Aorta (tissue), 5 donors: Measurements from ENCODE around the gene RIPK4. TPM values are rescaled to one million over a fixed set of nuclear protein-coding genes. Genes with fewer than 3 reads are reported as not detected.

Source experiments
- ATAC-seq: fragments of 200-7000 bp; cut with Tn5 transposase; one replicate; pipeline ENCODE4 v1.9.1; 2022; ENCODE audit warnings: moderate library complexity; ENCODE audit not compliant: low FRiP score
- DNase-seq, 2 donors: peaks; one replicate each; pipeline ENCODE4 v3.0.0-alpha.2; 2020
- H3K27ac ChIP-seq, 2 donors: one replicate each; pipeline ENCODE4 v1.5.1; 2013; ENCODE audit warnings: low read length in 2 of 2, mild to moderate bottlenecking in 2 of 2, moderate library complexity in 2 of 2, control low read depth in 1 of 2, inconsistent platforms in 1 of 2, low read depth in 1 of 2
- H3K27me3 ChIP-seq, 2 donors: one replicate each; pipeline ENCODE4 v1.6.1; 2013; ENCODE audit warnings: control low read depth in 1 of 2, low read length in 1 of 2, mild to moderate bottlenecking in 1 of 2, moderate library complexity in 1 of 2; ENCODE audit not compliant: insufficient read depth in 2 of 2, control insufficient read depth in 1 of 2
- H3K36me3 ChIP-seq, 2 donors: one replicate each; pipeline ENCODE4 v1.6.1; 2013; ENCODE audit warnings: control low read depth in 1 of 2, low read length in 1 of 2, mild to moderate bottlenecking in 1 of 2; ENCODE audit not compliant: insufficient read depth in 2 of 2, control insufficient read depth in 1 of 2
- H3K4me1 ChIP-seq, 2 donors: one replicate each; pipeline ENCODE4 v1.6.1; 2013; ENCODE audit warnings: low read length in 2 of 2, control low read depth in 1 of 2, mild to moderate bottlenecking in 1 of 2, moderate library complexity in 1 of 2; ENCODE audit not compliant: insufficient read depth in 2 of 2, control insufficient read depth in 1 of 2
- H3K4me3 ChIP-seq, 2 donors: one replicate each; pipeline ENCODE4 v1.5.1; 2013; ENCODE audit warnings: low read length in 2 of 2, control low read depth in 1 of 2, mild to moderate bottlenecking in 1 of 2
- H3K9me3 ChIP-seq: one replicate; pipeline ENCODE4 v1.6.1; 2013; ENCODE audit warnings: mild to moderate bottlenecking, low read length; ENCODE audit not compliant: control insufficient read depth
- whole genome bisulfite sequencing, 2 donors: extraction: QIAGEN DNeasy Blood & Tissue Kit; methylation state at CpG; one replicate each; pipeline ENCODE4 v1.1.7; 2013; 5-methylcytosine and 5-hydroxymethylcytosine counted together
- intact Hi-C, 2 donors: fragments of 100-400 bp; cut with DNase I; formaldehyde crosslinking; loops; one replicate each; pipeline versions ENCODE4 v1.14.2 to v1.15.0; 2022
- polyA plus RNA-seq, 2 donors: library from polyadenylated mRNA; stranded (reverse); fragments of 200-250 nt; gene quantifications; one replicate each; pipeline ENCODE4 v1.2.3, GENCODE V29; 2013
- total RNA-seq, 2 donors: library from RNA; stranded (reverse); fragmentation: NEBNext Ultra II Directional; extraction: Animal tissue kit (Norgen Biotek cat#: 25700); gene quantifications; one replicate each; pipeline ENCODE4 v1.2.1, GENCODE V29; 2021
- donor health status: healthy with polysubstance abuse.
- donor health status: Bipolar disorder and iron deficiency.
- donor health status: DM: no; HTN: no; CAD: no.
- donor health status: DM: no; HTN: no; CAD: no.
- donor health status: DM: yes; HTN: yes; CAD: no.

RIPK4 gene
- total and polyA plus RNA-seq, 4 donors, result 3.0 to 8.9 (median 5.5) TPM

DNA sequence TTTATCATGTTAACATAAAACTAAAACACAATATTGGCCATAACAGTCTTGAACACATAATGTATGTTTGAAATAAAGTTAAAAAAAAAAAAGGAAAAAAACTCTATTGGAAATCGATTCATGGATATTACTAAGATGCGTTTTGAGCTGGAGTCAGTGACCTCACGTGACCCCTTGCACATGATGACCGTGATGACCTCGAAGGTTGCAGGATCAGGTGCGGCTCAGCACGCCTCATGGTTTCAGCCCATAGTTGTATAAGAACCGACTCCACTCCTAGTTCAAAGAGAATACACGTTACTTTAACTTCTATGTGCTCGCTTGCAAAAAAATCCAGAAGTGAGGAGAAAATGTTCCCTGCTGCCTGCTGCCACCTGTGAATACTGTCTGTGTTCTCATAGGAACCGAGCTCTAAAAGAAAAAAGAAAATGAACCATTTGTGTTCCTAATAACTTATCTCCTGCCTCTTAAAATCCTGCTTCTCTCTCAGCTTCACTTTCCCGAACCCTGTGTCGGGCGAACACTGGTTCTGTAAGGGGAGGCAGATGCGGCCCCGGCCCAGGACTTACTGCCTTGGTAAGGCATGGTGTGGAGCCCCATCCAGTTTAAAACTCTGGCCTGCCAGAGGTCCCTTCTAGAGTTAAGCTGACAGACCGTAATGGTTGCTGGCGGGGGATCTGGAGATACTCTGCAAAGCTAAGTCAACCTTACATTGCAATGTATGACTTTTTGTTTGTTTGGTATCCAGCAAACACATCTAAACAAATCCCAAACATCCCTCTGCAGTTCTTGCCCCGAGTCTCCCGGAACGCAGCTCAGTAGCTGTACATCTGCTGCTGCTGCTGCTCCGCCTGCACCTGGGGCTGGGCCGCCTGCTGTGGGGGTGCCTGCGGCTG, 33.8 kb upstream of the RIPK4 start:
- Histone ChIP-seq H3K27ac (no peak overlapping the region), H3K4me1 (no peaks in the 10 kb centered on the region), H3K36me3 (peaks cover 0 to 1% of the 10 kb centered on the region in 2 donors), H3K27me3 (no peaks in the 10 kb centered on the region), H3K4me3 (no peak overlapping the region), H3K9me3 (no peaks in the 10 kb centered on the region)
- intact Hi-C loops, result loop anchor here in 1 of 2 donors (10.0 kb wide), 1 partner anchor 64 kb away; no protein-coding TSS in a partner anchor
- DNase-seq (peak in 1 of 2 donors; percentile 71), ATAC-seq (no peak)
- 90 to 91% methylated on average over 24 of the region's 24 CpGs for WGBS, 2 donors

DNA sequence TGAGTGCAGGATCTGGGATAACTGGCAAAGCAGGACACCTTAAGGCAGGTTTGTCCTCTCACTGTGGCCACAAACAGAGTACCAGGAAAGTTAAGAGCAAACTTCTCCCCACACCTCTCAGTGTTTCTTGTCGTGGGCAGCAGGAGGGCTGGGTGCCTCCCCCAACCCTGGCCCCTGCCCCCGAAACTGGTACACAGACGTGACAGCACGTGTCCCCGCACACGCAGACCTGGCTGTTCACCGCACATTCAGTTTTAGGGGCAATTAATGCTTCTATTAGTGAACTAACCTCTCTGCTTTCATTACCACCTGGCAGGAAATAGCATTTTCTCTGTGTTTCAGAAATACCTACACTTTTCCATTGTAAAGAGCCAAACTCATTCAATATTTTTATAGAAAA, 32.9 kb upstream of the RIPK4 start:
- Histone ChIP-seq H3K9me3 (no peaks in the 10 kb centered on the region), H3K27me3 (no peaks in the 10 kb centered on the region), H3K36me3 (peaks cover 0 to 1% of the 10 kb centered on the region in 2 donors), H3K4me3 (no peak overlapping the region), H3K27ac (no peak overlapping the region), H3K4me1 (no peaks in the 10 kb centered on the region)
- intact Hi-C loops, result loop anchor here in 1 of 2 donors (10.0 kb wide), 1 partner anchor 65 kb away; no protein-coding TSS in a partner anchor
- no peak for ATAC-seq
- peak in 1 of 2 donors; percentile 19 for DNase-seq
- WGBS, 2 donors, result 92 to 95% methylated on average over 7 of the region's 7 CpGs

DNA sequence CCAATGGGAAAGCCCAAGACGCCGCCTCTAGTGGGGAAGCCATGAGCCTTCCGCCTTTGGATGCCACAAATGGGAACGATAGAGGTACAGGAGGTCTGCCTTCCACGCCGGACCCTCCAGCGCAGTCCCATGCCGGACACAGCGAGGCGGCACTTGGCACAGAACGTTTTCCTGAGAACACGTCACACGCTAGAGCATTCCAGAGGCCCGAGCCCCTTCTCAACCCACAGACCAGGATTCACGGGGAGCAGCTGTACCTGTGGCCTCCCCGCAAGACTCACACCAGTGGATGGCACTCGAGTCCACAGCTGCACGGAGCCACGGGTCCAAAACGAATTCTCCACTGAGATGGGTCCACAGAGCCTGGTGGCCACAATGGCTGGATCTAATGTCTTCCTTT, 31.5 kb upstream of the RIPK4 start:
- Histone ChIP-seq H3K27me3 (no peaks in the 10 kb centered on the region), H3K9me3 (no peaks in the 10 kb centered on the region), H3K4me1 (no peaks in the 10 kb centered on the region), H3K27ac (no peak overlapping the region), H3K4me3 (no peak overlapping the region), H3K36me3 (peaks cover 0 to 1% of the 10 kb centered on the region in 2 donors)
- DNase-seq (peak in 1 of 2 donors; percentile 42), ATAC-seq (no peak)
- WGBS, 2 donors, result 90 to 94% methylated on average over 20 of the region's 20 CpGs
- intact Hi-C loops, result no loop called here

DNA sequence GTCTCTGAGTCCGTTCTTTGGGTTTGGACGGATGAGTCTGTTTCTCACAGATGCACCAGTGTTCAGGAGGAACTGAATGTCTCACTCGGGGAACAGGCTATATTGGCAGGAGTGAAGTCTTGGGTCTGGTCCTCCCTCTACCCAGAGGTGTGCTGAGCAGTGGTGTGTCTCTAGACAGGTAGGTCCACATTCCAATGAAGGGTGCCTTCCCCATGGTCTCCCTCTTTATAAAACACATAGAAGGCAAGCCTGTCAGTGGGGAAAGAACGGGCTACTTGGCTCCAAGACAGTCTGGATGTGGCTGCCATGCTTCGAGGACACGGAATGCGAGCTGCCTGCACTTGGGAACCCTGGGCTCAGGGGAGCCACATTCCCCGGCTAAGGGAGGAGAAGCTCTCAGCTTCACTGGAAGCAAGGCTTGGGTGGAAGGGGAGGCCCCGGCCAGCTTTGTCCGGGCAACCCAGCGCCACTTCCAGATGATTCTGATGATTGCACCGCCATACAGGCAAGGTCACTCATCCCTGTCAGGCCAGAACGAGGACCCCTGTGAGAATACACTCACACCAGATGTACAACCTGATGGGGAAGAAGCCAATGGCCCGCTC, 29.7 kb upstream of the RIPK4 start:
- DNase-seq (peak in 1 of 2 donors; percentile 60), ATAC-seq (no peak)
- Histone ChIP-seq H3K27me3 (no peaks in the 10 kb centered on the region), H3K4me3 (no peak overlapping the region), H3K4me1 (no peaks in the 10 kb centered on the region), H3K27ac (no peak overlapping the region), H3K9me3 (peaks cover 2% of the 10 kb centered on the region), H3K36me3 (peaks cover 0 to 1% of the 10 kb centered on the region in 2 donors)
- intact Hi-C loops, result no loop called here
- 93 to 94% methylated on average over 14 of the region's 14 CpGs for whole genome bisulfite sequencing, 2 donors

DNA sequence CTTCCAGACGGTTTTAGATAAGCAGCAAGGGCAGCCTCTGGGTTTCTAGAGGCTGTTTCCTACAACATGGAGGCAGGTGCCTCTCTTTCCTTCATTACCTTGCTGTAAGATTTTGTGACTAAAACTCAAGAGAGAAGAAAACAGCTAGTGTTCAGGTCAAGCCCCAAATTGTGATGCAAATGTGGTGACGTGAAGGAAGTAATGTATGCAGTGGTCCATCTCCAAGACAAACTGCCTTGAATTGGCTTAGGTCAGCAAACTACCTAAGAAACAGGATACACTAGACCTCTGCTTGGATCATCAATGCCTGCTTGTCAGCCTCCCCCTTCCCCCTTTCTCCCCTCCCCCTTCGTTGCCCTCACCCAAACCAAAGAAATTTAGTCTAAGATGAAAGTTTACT, 28.9 kb upstream of the RIPK4 start:
- no peak for DNase-seq
- Histone ChIP-seq H3K9me3 (peaks cover 2% of the 10 kb centered on the region), H3K4me1 (no peaks in the 10 kb centered on the region), H3K36me3 (no peaks in the 10 kb centered on the region), H3K27ac (no peak overlapping the region), H3K4me3 (no peak overlapping the region), H3K27me3 (no peaks in the 10 kb centered on the region)
- intact Hi-C loops, result no loop called here
- 64 to 67% methylated on average over 3 of the region's 3 CpGs for WGBS, 2 donors
- ATAC-seq, result no peak

DNA sequence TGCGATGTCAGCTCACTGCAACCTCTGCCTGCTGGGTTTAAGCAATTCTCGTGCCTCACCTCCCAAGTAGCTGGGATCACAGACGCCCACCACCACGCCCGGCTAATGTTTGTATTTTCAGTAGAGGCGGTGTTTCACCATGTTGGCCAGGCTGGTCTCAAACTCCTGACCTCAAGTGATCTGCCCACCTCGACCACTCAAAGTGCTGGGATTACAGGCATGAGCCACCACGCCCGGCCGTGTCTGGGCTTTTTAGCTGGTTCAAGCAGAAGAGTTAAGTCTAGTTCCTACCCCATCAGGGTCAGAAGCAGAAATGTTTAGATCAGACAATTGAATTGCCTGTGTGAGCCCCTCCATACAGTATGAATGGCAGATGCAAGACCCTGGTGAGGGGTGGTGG, 27.7 kb upstream of the RIPK4 start:
- no peak overlapping the region for H3K4me3 ChIP-seq
- ATAC-seq (no peak), DNase-seq (peak in 1 of 2 donors; percentile 22)
- 92 to 94% methylated on average over 10 of the region's 10 CpGs for WGBS, 2 donors
- no peaks in the 10 kb centered on the region for H3K4me1 ChIP-seq
- H3K27ac ChIP-seq, result no peak overlapping the region
- no peaks in the 10 kb centered on the region for H3K36me3 ChIP-seq
- H3K9me3 ChIP-seq, result peaks cover 2% of the 10 kb centered on the region
- intact Hi-C loops, result no loop called here
- no peaks in the 10 kb centered on the region for H3K27me3 ChIP-seq

DNA sequence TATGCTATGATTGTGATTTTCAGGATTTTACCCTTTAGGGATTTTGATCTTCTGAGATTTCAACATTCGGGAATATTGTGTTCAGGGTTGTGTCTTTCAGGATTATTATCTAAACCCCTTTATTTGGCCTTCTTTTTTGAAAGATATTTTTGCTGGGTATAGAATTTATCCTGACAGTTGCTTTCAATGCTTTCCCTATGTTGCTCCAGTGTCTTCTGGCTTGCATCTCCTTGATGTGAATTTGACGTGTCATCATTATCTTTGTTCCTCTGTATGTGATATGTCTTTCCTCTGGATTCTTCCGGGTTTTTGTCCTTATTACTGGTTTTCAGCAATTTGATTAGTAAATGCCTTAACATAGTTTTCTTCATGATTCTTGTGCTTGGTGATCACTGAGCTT, 25.9 kb upstream of the RIPK4 start:
- ATAC-seq, result no peak
- Histone ChIP-seq H3K36me3 (no peaks in the 10 kb centered on the region), H3K9me3 (peaks cover 2% of the 10 kb centered on the region), H3K4me3 (no peak overlapping the region), H3K4me1 (no peaks in the 10 kb centered on the region), H3K27me3 (no peaks in the 10 kb centered on the region), H3K27ac (no peak overlapping the region)
- DNase-seq, result no peak
- intact Hi-C loops, result no loop called here
- 93 to 95% methylated on average over 3 of the region's 3 CpGs for WGBS, 2 donors

DNA sequence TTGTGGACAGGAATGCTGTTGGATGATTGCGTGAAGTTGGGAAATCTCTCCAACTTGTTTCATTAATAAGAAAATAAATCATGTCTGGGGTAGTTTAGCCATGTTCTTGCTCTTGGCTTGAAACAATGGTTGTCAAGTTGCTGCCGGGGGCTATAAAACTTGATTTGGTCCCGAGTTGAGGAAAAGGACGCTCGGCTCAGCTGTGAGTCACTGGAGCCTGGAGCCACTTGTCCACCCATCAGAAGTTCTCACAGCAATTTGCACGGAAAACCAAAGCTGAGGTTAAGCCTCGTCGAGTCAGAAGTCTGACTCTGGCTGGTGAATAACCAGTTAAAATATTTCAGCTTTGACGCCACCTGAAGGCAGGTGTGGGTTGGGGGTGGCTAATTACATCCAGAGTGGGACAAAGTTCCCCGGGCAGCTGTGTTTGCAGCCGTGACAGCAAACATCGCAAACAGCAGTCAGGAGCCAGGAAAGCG, 19.7 kb upstream of the RIPK4 start:
- Histone ChIP-seq H3K4me1 (no peaks in the 10 kb centered on the region), H3K4me3 (no peak overlapping the region), H3K9me3 (no peaks in the 10 kb centered on the region), H3K27me3 (no peaks in the 10 kb centered on the region), H3K27ac (no peak overlapping the region), H3K36me3 (no peaks in the 10 kb centered on the region)
- WGBS, 2 donors, result 58 to 63% methylated on average over 13 of the region's 13 CpGs
- ATAC-seq, result no peak
- intact Hi-C loops, result no loop called here
- peak in 1 of 2 donors; percentile 41 for DNase-seq
